Upper lobe of left lung (tissue), 4 donors: ENCODE results near the gene CHCHD1.

Experiments used
- POLR2A ChIP-seq, 4 donors: fragments of 450-650 bp; IDR thresholded peaks; one replicate each; pipeline ENCODE4 v1.5.1; 2016 to 2017; ENCODE audit warnings: antibody characterized with exemption in 4 of 4, mild to moderate bottlenecking in 2 of 4
- POLR2AphosphoS5 ChIP-seq, 2 donors: sonication (generic); formaldehyde crosslinking; IDR thresholded peaks; one replicate each; pipeline ENCODE4 v1.5.1; 2017; ENCODE audit warnings: antibody characterized with exemption in 2 of 2
- TF ChIP-seq, protein P1 (sequence below), 6 experiments: fragments of 450-650 bp in 4 of 6; fragments of 200-600 bp in 2 of 6; sonication (generic) in 2 of 6; IDR thresholded peaks; one replicate each; pipeline ENCODE4 v1.5.1; 2016 to 2019; ENCODE audit warnings: antibody characterized with exemption in 6 of 6

DNA sequence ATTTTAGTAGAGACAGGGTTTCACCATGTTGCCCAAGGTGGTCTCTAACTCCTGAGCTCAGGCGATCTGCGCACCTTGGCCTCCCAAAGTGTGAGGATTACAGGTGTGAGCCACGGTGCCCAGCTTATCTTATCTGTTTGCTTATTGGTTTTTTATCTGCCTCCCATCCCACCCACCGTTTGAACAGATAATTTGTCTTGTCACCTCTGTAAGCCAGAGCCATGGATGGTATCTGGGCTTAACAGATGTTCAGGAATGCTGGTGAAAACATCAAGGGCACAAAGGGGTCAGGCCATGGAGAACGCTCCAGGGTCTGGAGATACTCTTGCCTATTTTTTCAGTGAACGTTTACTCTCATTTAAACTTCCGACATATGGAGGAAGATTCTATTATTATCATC lies 41.5 kb downstream of the CHCHD1 start:
- TF ChIP-seq, protein P1, sequence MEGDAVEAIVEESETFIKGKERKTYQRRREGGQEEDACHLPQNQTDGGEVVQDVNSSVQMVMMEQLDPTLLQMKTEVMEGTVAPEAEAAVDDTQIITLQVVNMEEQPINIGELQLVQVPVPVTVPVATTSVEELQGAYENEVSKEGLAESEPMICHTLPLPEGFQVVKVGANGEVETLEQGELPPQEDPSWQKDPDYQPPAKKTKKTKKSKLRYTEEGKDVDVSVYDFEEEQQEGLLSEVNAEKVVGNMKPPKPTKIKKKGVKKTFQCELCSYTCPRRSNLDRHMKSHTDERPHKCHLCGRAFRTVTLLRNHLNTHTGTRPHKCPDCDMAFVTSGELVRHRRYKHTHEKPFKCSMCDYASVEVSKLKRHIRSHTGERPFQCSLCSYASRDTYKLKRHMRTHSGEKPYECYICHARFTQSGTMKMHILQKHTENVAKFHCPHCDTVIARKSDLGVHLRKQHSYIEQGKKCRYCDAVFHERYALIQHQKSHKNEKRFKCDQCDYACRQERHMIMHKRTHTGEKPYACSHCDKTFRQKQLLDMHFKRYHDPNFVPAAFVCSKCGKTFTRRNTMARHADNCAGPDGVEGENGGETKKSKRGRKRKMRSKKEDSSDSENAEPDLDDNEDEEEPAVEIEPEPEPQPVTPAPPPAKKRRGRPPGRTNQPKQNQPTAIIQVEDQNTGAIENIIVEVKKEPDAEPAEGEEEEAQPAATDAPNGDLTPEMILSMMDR (IDR thresholded peaks at IDR 0.05) = no peak
- TF ChIP-seq POLR2A (IDR thresholded peaks at IDR 0.05) (no peak), POLR2AphosphoS5 (IDR thresholded peaks at IDR 0.05) (no peak)
